ENCODE results near the gene SERPINB1.

Gene SERPINB1

GRCh38 chr6:2845880-2846208 is 4.2 kb upstream of the SERPINB1 start:
- Histone ChIP-seq H3K4me2 (ENCODE audit: low read length) (no peak overlapping the region), H3K27ac (peak overlapping the region; percentile 60), H3K4me3 (ENCODE audit: low read depth, low read length) (peak overlapping the region; percentile 46), H3K79me2 (no peaks in the 10 kb centered on the region), H3K9ac (no peak overlapping the region), H3K4me1 (peaks cover 27% of the 10 kb centered on the region), H3K27me3 (ENCODE audit: control insufficient read depth, insufficient read depth, low read length) (no peaks in the 10 kb centered on the region), H2AFZ (peak overlapping the region; percentile 53), H3K9me3 (ENCODE audit: control insufficient read depth, low read length) (no peaks in the 10 kb centered on the region), H3K36me3 (ENCODE audit: control insufficient read depth, insufficient read depth, low read length) (no peaks in the 10 kb centered on the region)
- TF ChIP-seq CTCF (IDR thresholded peaks at IDR 0.05), result no peak

GRCh38 chr6:2844008-2844407 is 2.3 kb upstream of the SERPINB1 start:
- Histone ChIP-seq H3K4me3 (ENCODE audit: low read depth, low read length) (no peak overlapping the region), H3K27ac (peak overlapping the region; percentile 99), H3K4me2 (ENCODE audit: low read length) (no peak overlapping the region), H3K9me3 (ENCODE audit: control insufficient read depth, low read length) (no peaks in the 10 kb centered on the region), H3K4me1 (peaks cover 45% of the 10 kb centered on the region), H3K27me3 (ENCODE audit: control insufficient read depth, insufficient read depth, low read length) (no peaks in the 10 kb centered on the region), H3K36me3 (ENCODE audit: control insufficient read depth, insufficient read depth, low read length) (no peaks in the 10 kb centered on the region), H2AFZ (peak overlapping the region; percentile 85), H3K9ac (no peak overlapping the region), H3K79me2 (no peaks in the 10 kb centered on the region)
- no peak for TF ChIP-seq CTCF (IDR thresholded peaks at IDR 0.05)

GRCh38 chr6:2843138-2843740 is 1.6 kb upstream of the SERPINB1 start:
- Histone ChIP-seq H3K27ac (peak overlapping the region; percentile 99), H2AFZ (peak overlapping the region; percentile 85), H3K4me1 (peaks cover 46% of the 10 kb centered on the region), H3K36me3 (ENCODE audit: control insufficient read depth, insufficient read depth, low read length) (no peaks in the 10 kb centered on the region), H3K4me3 (ENCODE audit: low read depth, low read length) (no peak overlapping the region), H3K9ac (no peak overlapping the region), H3K27me3 (ENCODE audit: control insufficient read depth, insufficient read depth, low read length) (no peaks in the 10 kb centered on the region), H3K79me2 (no peaks in the 10 kb centered on the region), H3K4me2 (ENCODE audit: low read length) (no peak overlapping the region), H3K9me3 (ENCODE audit: control insufficient read depth, low read length) (no peaks in the 10 kb centered on the region)
- TF ChIP-seq CTCF (IDR thresholded peaks at IDR 0.05), result no peak

GRCh38 chr6:2842139-2842552 is 483 bp upstream of the SERPINB1 start:
- Histone ChIP-seq H3K27ac (peak overlapping the region; percentile 99), H3K4me2 (ENCODE audit: low read length) (peak overlapping the region; percentile 70), H3K4me1 (peaks cover 48% of the 10 kb centered on the region), H3K36me3 (ENCODE audit: control insufficient read depth, insufficient read depth, low read length) (no peaks in the 10 kb centered on the region), H3K9ac (peak overlapping the region; percentile 63), H3K9me3 (ENCODE audit: control insufficient read depth, low read length) (no peaks in the 10 kb centered on the region), H3K27me3 (ENCODE audit: control insufficient read depth, insufficient read depth, low read length) (no peaks in the 10 kb centered on the region), H2AFZ (peak overlapping the region; percentile 85), H3K79me2 (no peaks in the 10 kb centered on the region), H3K4me3 (ENCODE audit: low read depth, low read length) (peak overlapping the region; percentile 58)
- TF ChIP-seq CTCF (IDR thresholded peaks at IDR 0.05), result no peak

- H3K27ac ChIP-seq, result peak overlapping the region; percentile 99
- no peak for TF ChIP-seq CTCF (IDR thresholded peaks at IDR 0.05)
- H3K79me2 ChIP-seq, result no peaks in the 10 kb centered on the region
- peak overlapping the region; percentile 25 for H3K9ac ChIP-seq
- H3K4me2 ChIP-seq (ENCODE audit: low read length), result peak overlapping the region; percentile 70
- peak overlapping the region; percentile 85 for H2AFZ ChIP-seq
- H3K4me3 ChIP-seq (ENCODE audit: low read depth, low read length), result peak overlapping the region; percentile 58
- H3K36me3 ChIP-seq (ENCODE audit: control insufficient read depth, insufficient read depth, low read length), result no peaks in the 10 kb centered on the region
- H3K4me1 ChIP-seq, result peaks cover 44% of the 10 kb centered on the region
- H3K27me3 ChIP-seq (ENCODE audit: control insufficient read depth, insufficient read depth, low read length), result no peaks in the 10 kb centered on the region
- H3K9me3 ChIP-seq (ENCODE audit: control insufficient read depth, low read length), result no peaks in the 10 kb centered on the region
Observed at GRCh38 chr6:2840749-2841061, 958 bp downstream of the SERPINB1 start.
